Measurements from ENCODE around the gene TTC22.

TTC22 gene

DNA sequence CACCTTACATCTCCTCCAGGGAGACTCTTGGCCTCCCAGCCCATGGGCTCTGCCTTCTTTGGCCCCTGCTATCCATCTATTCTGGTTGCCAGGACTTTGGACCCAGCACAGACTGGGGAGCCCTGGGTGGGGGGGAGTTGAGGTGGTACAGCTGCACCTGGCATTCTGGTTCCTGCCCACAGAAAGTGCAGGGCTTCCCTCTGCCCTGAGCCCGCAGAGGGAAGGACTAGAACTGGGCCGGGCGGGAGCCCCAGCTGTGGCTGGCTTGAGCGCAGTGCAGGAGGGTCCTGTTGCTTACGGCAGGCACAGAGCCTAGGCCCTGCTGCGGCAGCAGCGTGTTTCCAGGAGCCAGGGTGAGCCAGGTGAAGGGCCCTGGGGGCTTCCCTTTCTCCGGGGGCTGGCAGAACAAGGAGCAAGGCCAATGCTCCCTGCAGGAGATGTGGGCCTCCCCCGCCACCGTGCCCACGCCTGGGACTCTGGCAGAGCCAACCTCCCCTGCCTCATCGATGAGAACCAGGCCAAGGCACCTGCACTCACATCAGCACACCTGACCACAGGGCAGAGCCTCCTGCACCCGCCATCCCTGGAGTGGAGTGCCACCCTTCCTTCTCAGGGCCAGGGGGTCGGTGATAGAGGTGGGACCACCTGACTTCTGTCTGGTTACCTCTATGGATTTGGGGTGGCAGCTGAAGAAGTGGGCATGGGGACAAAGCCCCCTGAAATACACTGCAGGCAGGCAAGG, 52.9 kb downstream of the TTC22 start:
- ATAC-seq, result no peak
- TF ChIP-seq ZNF70 (CRISPR knock-in tag; IDR thresholded peaks at IDR 0.05), result no peak
- no peak for TF ChIP-seq TCF4 (CRISPR knock-in tag; IDR thresholded peaks at IDR 0.05; ENCODE audit: borderline replicate concordance)
- TF ChIP-seq OSR1 (CRISPR knock-in tag; IDR thresholded peaks at IDR 0.05), result no peak
- TF ChIP-seq, protein P1, sequence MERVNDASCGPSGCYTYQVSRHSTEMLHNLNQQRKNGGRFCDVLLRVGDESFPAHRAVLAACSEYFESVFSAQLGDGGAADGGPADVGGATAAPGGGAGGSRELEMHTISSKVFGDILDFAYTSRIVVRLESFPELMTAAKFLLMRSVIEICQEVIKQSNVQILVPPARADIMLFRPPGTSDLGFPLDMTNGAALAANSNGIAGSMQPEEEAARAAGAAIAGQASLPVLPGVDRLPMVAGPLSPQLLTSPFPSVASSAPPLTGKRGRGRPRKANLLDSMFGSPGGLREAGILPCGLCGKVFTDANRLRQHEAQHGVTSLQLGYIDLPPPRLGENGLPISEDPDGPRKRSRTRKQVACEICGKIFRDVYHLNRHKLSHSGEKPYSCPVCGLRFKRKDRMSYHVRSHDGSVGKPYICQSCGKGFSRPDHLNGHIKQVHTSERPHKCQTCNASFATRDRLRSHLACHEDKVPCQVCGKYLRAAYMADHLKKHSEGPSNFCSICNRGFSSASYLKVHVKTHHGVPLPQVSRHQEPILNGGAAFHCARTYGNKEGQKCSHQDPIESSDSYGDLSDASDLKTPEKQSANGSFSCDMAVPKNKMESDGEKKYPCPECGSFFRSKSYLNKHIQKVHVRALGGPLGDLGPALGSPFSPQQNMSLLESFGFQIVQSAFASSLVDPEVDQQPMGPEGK (CRISPR knock-in tag; IDR thresholded peaks at IDR 0.05; ENCODE audit: borderline replicate concordance), result no peak
- no peak for TF ChIP-seq RARB (CRISPR knock-in tag; IDR thresholded peaks at IDR 0.05)
- TF ChIP-seq GLIS3 (CRISPR knock-in tag; IDR thresholded peaks at IDR 0.05), result no peak
- TF ChIP-seq ZC3H10 (CRISPR knock-in tag; IDR thresholded peaks at IDR 0.05), result no peak
- no peak for TF ChIP-seq ZFP3 (CRISPR knock-in tag; IDR thresholded peaks at IDR 0.05)
- no peak for TF ChIP-seq ARNTL (CRISPR knock-in tag; IDR thresholded peaks at IDR 0.05; ENCODE audit: borderline replicate concordance, low read depth)
- no peak for TF ChIP-seq ESRRG (CRISPR knock-in tag; IDR thresholded peaks at IDR 0.05)
- no peak for TF ChIP-seq TOX (CRISPR knock-in tag; IDR thresholded peaks at IDR 0.05; ENCODE audit: borderline replicate concordance)
- no peak for TF ChIP-seq SNAI2 (CRISPR knock-in tag; IDR thresholded peaks at IDR 0.05)
- TF ChIP-seq CSDC2 (CRISPR knock-in tag; IDR thresholded peaks at IDR 0.05), result no peak
- no peak for TF ChIP-seq ZNF565 (CRISPR knock-in tag; conservative IDR thresholded peaks at IDR 0.05; ENCODE audit: low read depth)

DNA sequence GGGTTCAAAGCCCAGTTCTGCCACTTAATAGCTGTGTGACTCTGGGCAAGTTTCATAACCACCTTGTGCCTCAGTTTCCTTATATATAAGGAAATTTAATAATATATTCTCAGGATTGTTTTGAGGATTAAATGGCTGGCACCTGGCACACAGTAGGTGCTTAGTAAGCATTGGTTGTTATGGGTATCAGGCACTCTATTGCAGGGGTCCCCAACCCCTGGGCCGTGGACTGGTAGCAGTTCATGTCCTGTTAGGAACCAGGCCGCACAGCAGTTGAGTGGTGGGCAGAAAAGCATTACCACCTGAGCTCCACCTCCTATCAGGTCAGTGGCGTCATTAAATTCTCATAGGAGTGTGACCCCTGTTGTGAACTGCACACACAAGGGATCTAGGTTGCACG, 55.3 kb downstream of the TTC22 start:
- no peak for TF ChIP-seq ZNF70 (CRISPR knock-in tag; IDR thresholded peaks at IDR 0.05)
- ATAC-seq, result no peak

DNA sequence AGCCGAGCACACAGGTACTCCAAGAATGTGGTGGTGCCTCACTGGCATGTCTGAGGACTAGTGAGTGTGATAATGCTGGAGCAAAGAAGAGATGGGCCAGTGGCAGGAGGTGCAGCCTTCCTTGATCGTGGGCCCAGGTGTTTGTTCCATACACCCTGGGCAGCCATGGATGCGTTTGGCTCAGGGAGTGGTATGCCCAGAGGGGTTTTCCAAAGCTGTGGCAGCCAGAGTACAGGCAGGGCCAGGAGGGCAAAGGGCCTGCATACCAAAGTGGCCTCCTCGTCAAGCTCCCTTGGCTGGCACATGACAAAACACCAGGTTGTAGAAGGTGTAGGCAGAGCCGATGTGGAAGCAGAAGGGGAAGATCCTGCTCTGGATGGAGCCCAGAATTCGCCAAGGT, 55.8 kb downstream of the TTC22 start:
- ATAC-seq, result no peak
- TF ChIP-seq TCF4 (CRISPR knock-in tag; IDR thresholded peaks at IDR 0.05; ENCODE audit: borderline replicate concordance), result no peak
- TF ChIP-seq BACH2 (CRISPR knock-in tag; IDR thresholded peaks at IDR 0.05; ENCODE audit: borderline replicate concordance), result no peak

DNA sequence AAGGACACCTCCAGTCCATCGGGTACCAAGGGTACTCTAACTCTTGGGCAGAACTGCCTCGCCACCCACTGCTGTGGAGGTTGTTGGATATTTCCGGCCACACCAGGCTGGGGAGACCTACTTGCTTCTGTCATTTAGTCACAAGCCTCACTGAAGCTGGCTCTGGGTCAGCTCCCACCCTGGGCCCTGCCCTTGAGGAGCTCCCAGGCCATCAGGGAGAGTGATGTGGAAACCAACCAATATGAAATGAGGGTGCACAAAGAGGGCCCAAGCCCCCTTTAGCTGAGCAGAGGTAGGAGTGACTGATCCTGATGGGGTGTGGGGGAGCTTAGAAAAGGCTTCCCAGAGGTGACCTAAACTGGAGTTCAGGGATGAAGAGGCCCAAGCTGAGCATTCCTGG, 56.4 kb downstream of the TTC22 start:
- TF ChIP-seq, protein P2, sequence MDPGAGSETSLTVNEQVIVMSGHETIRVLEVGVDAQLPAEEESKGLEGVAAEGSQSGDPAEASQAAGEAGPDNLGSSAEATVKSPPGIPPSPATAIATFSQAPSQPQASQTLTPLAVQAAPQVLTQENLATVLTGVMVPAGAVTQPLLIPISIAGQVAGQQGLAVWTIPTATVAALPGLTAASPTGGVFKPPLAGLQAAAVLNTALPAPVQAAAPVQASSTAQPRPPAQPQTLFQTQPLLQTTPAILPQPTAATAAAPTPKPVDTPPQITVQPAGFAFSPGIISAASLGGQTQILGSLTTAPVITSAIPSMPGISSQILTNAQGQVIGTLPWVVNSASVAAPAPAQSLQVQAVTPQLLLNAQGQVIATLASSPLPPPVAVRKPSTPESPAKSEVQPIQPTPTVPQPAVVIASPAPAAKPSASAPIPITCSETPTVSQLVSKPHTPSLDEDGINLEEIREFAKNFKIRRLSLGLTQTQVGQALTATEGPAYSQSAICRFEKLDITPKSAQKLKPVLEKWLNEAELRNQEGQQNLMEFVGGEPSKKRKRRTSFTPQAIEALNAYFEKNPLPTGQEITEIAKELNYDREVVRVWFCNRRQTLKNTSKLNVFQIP (CRISPR knock-in tag; IDR thresholded peaks at IDR 0.05; ENCODE audit: borderline replicate concordance, low read depth), result no peak
- TF ChIP-seq ARNTL (CRISPR knock-in tag; IDR thresholded peaks at IDR 0.05; ENCODE audit: borderline replicate concordance, low read depth), result no peak
- TF ChIP-seq GLIS3 (CRISPR knock-in tag; IDR thresholded peaks at IDR 0.05), result no peak
- no peak for TF ChIP-seq OSR1 (CRISPR knock-in tag; IDR thresholded peaks at IDR 0.05)
- no peak for TF ChIP-seq TCF4 (CRISPR knock-in tag; IDR thresholded peaks at IDR 0.05; ENCODE audit: borderline replicate concordance)
- TF ChIP-seq, protein P3, sequence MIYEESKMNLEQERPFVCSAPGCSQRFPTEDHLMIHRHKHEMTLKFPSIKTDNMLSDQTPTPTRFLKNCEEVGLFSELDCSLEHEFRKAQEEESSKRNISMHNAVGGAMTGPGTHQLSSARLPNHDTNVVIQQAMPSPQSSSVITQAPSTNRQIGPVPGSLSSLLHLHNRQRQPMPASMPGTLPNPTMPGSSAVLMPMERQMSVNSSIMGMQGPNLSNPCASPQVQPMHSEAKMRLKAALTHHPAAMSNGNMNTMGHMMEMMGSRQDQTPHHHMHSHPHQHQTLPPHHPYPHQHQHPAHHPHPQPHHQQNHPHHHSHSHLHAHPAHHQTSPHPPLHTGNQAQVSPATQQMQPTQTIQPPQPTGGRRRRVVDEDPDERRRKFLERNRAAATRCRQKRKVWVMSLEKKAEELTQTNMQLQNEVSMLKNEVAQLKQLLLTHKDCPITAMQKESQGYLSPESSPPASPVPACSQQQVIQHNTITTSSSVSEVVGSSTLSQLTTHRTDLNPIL (CRISPR knock-in tag; IDR thresholded peaks at IDR 0.05; ENCODE audit: low read depth), result no peak
- no peak for TF ChIP-seq CSDC2 (CRISPR knock-in tag; IDR thresholded peaks at IDR 0.05)
- no peak for TF ChIP-seq SNAI2 (CRISPR knock-in tag; IDR thresholded peaks at IDR 0.05)
- TF ChIP-seq TOX (CRISPR knock-in tag; IDR thresholded peaks at IDR 0.05; ENCODE audit: borderline replicate concordance), result no peak
- no peak for TF ChIP-seq ZNF565 (CRISPR knock-in tag; conservative IDR thresholded peaks at IDR 0.05; ENCODE audit: low read depth)
- no peak for TF ChIP-seq RARB (CRISPR knock-in tag; IDR thresholded peaks at IDR 0.05)
- no peak for TF ChIP-seq BACH2 (CRISPR knock-in tag; IDR thresholded peaks at IDR 0.05; ENCODE audit: borderline replicate concordance)
- TF ChIP-seq ZC3H10 (CRISPR knock-in tag; IDR thresholded peaks at IDR 0.05), result no peak
- TF ChIP-seq ISL1 (CRISPR knock-in tag; IDR thresholded peaks at IDR 0.05), result no peak
- no peak for TF ChIP-seq ZFP3 (CRISPR knock-in tag; IDR thresholded peaks at IDR 0.05)
- no peak for ATAC-seq

DNA sequence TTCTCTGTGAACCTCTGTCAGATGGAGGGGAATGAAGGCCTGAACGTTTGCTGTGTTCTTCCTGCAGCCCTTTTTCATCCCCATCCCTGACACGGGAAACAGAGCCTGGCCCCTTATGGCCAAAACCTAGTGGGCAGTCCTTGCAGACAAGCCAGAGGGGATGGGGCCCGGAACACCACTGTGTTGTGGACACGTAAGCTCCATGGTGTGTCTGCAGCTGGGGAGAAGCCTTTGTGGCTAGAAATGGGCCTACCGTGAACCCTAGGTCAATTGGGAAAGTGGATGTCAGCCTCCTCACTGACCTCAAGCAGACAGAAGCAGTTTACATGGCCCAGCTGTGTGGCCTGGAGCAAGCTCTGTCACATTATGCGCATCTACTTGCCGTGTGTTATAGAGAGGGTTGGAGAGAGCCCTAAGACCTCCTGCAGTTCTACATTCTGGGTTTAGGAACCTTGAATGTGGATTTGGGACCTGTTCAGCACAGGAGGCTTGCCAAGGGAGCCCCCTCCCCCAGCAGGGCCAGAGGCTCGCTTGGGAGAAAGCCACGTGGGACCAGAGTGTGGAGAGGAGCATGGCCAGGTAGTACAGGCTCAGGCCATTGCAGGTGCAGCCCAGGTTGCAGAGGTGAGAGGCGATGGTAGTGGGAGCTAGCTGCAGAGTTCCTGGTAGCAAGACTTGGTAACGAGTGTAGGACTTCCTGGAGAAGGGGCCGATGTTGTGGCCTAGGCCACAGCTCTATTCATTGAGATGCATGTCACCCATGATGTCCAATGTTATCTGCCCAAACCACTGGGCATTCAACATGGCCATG, 57.5 kb downstream of the TTC22 start:
- no peak for ATAC-seq
- TF ChIP-seq CSDC2 (CRISPR knock-in tag; IDR thresholded peaks at IDR 0.05), result no peak
